GM23338 (cell line): ENCODE results near the gene KCNQ5. TPM values are rescaled to one million over a fixed set of nuclear protein-coding genes. Genes with fewer than 3 reads are reported as not detected.
A peak's percentile ranks its signal among the peaks of the same experiment; 100 is the strongest.

ENCODE experiments used
- ATAC-seq: fragments of 200-7000 bp; cut with Tn5 transposase; 3 replicates; pipeline ENCODE4 v1.9.1; 2020
- DNase-seq: peaks from one replicate; pipeline ENCODE4 v3.0.0-alpha.2; 2015; ENCODE audit warnings: low spot score
- H2AFZ ChIP-seq: fragments of 200-600 bp; sonication (generic); 2 replicates; pipeline ENCODE4 v1.8.0; 2016; ENCODE audit warnings: antibody characterized with exemption, mild to moderate bottlenecking, moderate library complexity
- H3F3A ChIP-seq: fragments of 200-600 bp; sonication (generic); replicated peaks from 2 replicates; pipeline ENCODE4 v1.8.0; 2017; ENCODE audit warnings: antibody characterized with exemption, mixed run types, low read depth
- H3K27ac ChIP-seq: fragments of 200-600 bp; sonication (generic); 2 replicates; pipeline ENCODE4 v1.6.1; 2016; ENCODE audit warnings: low read depth
- H3K27me3 ChIP-seq: fragments of 200-600 bp; sonication (generic); 2 replicates; pipeline ENCODE4 v1.8.0; 2016; ENCODE audit warnings: mild to moderate bottlenecking, mixed run types, moderate library complexity; ENCODE audit not compliant: insufficient read depth
- H3K36me3 ChIP-seq: fragments of 200-600 bp; sonication (generic); 2 replicates; pipeline ENCODE4 v1.8.0; 2016; ENCODE audit warnings: mild to moderate bottlenecking; ENCODE audit not compliant: insufficient read depth
- H3K4me1 ChIP-seq: fragments of 200-600 bp; sonication (generic); 2 replicates; pipeline ENCODE4 v1.8.0; 2016; ENCODE audit warnings: mild to moderate bottlenecking, moderate library complexity; ENCODE audit not compliant: insufficient read depth
- H3K4me2 ChIP-seq: fragments of 200-600 bp; sonication (generic); 2 replicates; pipeline ENCODE4 v1.7.1; 2017; ENCODE audit warnings: mixed run types
- H3K4me3 ChIP-seq: fragments of 200-600 bp; sonication (generic); 2 replicates; pipeline ENCODE4 v1.6.1; 2016; ENCODE audit warnings: mixed run types
- H3K79me2 ChIP-seq: fragments of 200-600 bp; sonication (generic); replicated peaks from 2 replicates; pipeline ENCODE4 v1.8.0; 2017; ENCODE audit warnings: mild to moderate bottlenecking; ENCODE audit not compliant: insufficient read depth
- H3K9me2 ChIP-seq: fragments of 200-600 bp; sonication (generic); 2 replicates; pipeline ENCODE4 v1.8.0; 2017; ENCODE audit not compliant: insufficient read depth
- H4K20me1 ChIP-seq: fragments of 200-600 bp; sonication (generic); replicated peaks from 2 replicates; pipeline ENCODE4 v1.8.0; 2017; ENCODE audit warnings: mild to moderate bottlenecking; ENCODE audit not compliant: insufficient read depth
- H3K27ac Mint-ChIP-seq: 2 replicates; pipeline ENCODE4 v1.8.0; 2020; ENCODE audit warnings: inconsistent platforms, mild to moderate bottlenecking, moderate library complexity, mixed read lengths
- H3K27me3 Mint-ChIP-seq: 3 replicates; pipeline ENCODE4 v1.8.0; 2022; ENCODE audit warnings: low read depth, mild to moderate bottlenecking, moderate library complexity, mixed read lengths, inconsistent platforms; ENCODE audit not compliant: insufficient read depth, poor library complexity
- H3K36me3 Mint-ChIP-seq: 3 replicates; pipeline ENCODE4 v1.8.0; 2021; ENCODE audit warnings: low read depth, mild to moderate bottlenecking, inconsistent platforms, moderate library complexity, mixed read lengths
- H3K4me1 Mint-ChIP-seq: 3 replicates; pipeline ENCODE4 v1.8.0; 2020; ENCODE audit warnings: mild to moderate bottlenecking, inconsistent platforms, mixed read lengths
- H3K4me3 Mint-ChIP-seq: 3 replicates; pipeline ENCODE4 v1.8.0; 2021; ENCODE audit warnings: moderate library complexity, mild to moderate bottlenecking, inconsistent platforms, mixed read lengths
- H3K9me3 Mint-ChIP-seq: 3 replicates; pipeline ENCODE4 v1.8.0; 2020; ENCODE audit warnings: moderate library complexity, mild to moderate bottlenecking, inconsistent platforms, mixed read lengths
- CREB1 ChIP-seq: fragments of 250-450 bp; sonication (Bioruptor Pico); IDR thresholded peaks from 2 replicates; pipeline ENCODE4 v1.5.0; 2020; ENCODE audit warnings: low read depth, mild to moderate bottlenecking, moderate library complexity
- CTCF ChIP-seq, 2 experiments: fragments of 200-600 bp in 1 of 2; sonication (generic) in 1 of 2; conservative IDR thresholded peaks; 2 replicates each; pipeline versions ENCODE4 v1.5.1 to v1.6.1; 2016 to 2017; ENCODE audit warnings: antibody characterized with exemption in 2 of 2, low read depth in 2 of 2, mild to moderate bottlenecking in 2 of 2, moderate library complexity in 1 of 2
- ETS1 ChIP-seq: IDR thresholded peaks from 2 replicates; pipeline ENCODE4 v1.6.1; 2016; ENCODE audit warnings: antibody characterized with exemption
- EZH2 ChIP-seq: fragments of 200-600 bp; sonication (generic); IDR thresholded peaks from one replicate; pipeline ENCODE4 v1.8.0; 2017; ENCODE audit warnings: antibody characterized with exemption, mild to moderate bottlenecking, low read depth; ENCODE audit not compliant: unreplicated experiment
- EZH2phosphoT487 ChIP-seq: fragments of 200-600 bp; sonication (generic); IDR thresholded peaks from one replicate; pipeline ENCODE4 v1.8.1; 2018; ENCODE audit warnings: antibody characterized with exemption; ENCODE audit not compliant: unreplicated experiment
- JUNB ChIP-seq: IDR thresholded peaks from one replicate; pipeline ENCODE4 v1.6.1; 2016; ENCODE audit warnings: antibody characterized with exemption; ENCODE audit not compliant: unreplicated experiment
- REST ChIP-seq: IDR thresholded peaks from one replicate; pipeline ENCODE4 v1.6.1; 2018; ENCODE audit warnings: antibody characterized with exemption; ENCODE audit not compliant: unreplicated experiment
- STAT1 ChIP-seq: IDR thresholded peaks from one replicate; pipeline ENCODE4 v1.6.1; 2016; ENCODE audit warnings: antibody characterized with exemption; ENCODE audit not compliant: unreplicated experiment
- ZNF114 ChIP-seq: fragments of 250-450 bp; sonication (Bioruptor Pico); IDR thresholded peaks from 2 replicates; pipeline ENCODE4 v1.5.0; 2020; ENCODE audit warnings: mild to moderate bottlenecking, moderate library complexity
- ZNF331 ChIP-seq: fragments of 250-450 bp; sonication (Bioruptor Pico); IDR thresholded peaks from 2 replicates; pipeline ENCODE4 v1.5.0; 2020; ENCODE audit warnings: low read depth, mild to moderate bottlenecking, moderate library complexity
- polyA plus RNA-seq: library from polyadenylated mRNA; unstranded; fragments of >200 nt; fragmentation: Nextera tagmentation; extraction: Ambion mirVana; gene quantifications from 2 replicates; pipeline ENCODE4 v1.2.1, GENCODE V29; 2016
- total RNA-seq: library from RNA; depleted of rRNA; stranded (reverse); fragments of >200 nt; shearing (Covaris generic); gene quantifications from 2 replicates; pipeline ENCODE4 v1.2.3, GENCODE V29; 2014

Gene KCNQ5
- total and polyA plus RNA-seq, 2 experiments from 2014 or later: 0.68 to 0.87 TPM

GRCh38 chr6:73051147-73051546 lies 429.3 kb downstream of the KCNQ5 start:
- H3K4me1 Mint-ChIP-seq: no peaks in the 10 kb centered on the region
- H3K27me3 ChIP-seq: no peaks in the 10 kb centered on the region

GRCh38 chr6:73054958-73055357 lies 433.1 kb downstream of the KCNQ5 start:
- Mint-ChIP-seq H3K27ac (no peak overlapping the region), H3K9me3 (no peaks in the 10 kb centered on the region; the same call in 1 of the 3 replicates), H3K27me3 (no peaks in the 10 kb centered on the region), H3K36me3 (no peaks in the 10 kb centered on the region), H3K4me1 (no peaks in the 10 kb centered on the region), H3K4me3 (no peak overlapping the region)
- Histone ChIP-seq H3K9me2 (no peaks in the 10 kb centered on the region), H2AFZ (no peak overlapping the region), H3K27ac (no peak overlapping the region), H3K79me2 (no peaks in the 10 kb centered on the region), H3K27me3 (no peaks in the 10 kb centered on the region), H4K20me1 (no peaks in the 10 kb centered on the region), H3K4me1 (no peaks in the 10 kb centered on the region), H3F3A (no peaks in the 10 kb centered on the region), H3K4me2 (no peak overlapping the region), H3K4me3 (no peak overlapping the region), H3K36me3 (no peaks in the 10 kb centered on the region)
- DNase-seq: no peak
- ATAC-seq: no peak
- TF ChIP-seq ZNF331 (CRISPR knock-in tag): no peak
- no peak for TF ChIP-seq STAT1
- no peak for TF ChIP-seq EZH2
- no peak for TF ChIP-seq CTCF (conservative IDR thresholded peaks at IDR 0.05; ENCODE audit: low read depth in 2 of 2)
- TF ChIP-seq ETS1: no peak
- no peak for TF ChIP-seq REST
- no peak for TF ChIP-seq ZNF114
- TF ChIP-seq JUNB: no peak
- TF ChIP-seq EZH2phosphoT487: no peak
- TF ChIP-seq CREB1 (CRISPR knock-in tag): no peak

More at GRCh38 chr6:73051147-73051546, 429.3 kb downstream of the KCNQ5 start:
- Histone ChIP-seq H3K27ac (no peak overlapping the region), H3K79me2 (no peaks in the 10 kb centered on the region), H4K20me1 (no peaks in the 10 kb centered on the region), H3F3A (no peaks in the 10 kb centered on the region), H3K9me2 (no peaks in the 10 kb centered on the region), H2AFZ (no peak overlapping the region), H3K4me3 (no peak overlapping the region), H3K4me1 (no peaks in the 10 kb centered on the region), H3K36me3 (no peaks in the 10 kb centered on the region), H3K4me2 (no peak overlapping the region)
- ATAC-seq (no peak), DNase-seq (no peak)
- H3K27ac Mint-ChIP-seq: 0 out of 2 replicates have a peak overlapping the region, but pooled peaks have one; percentile 13
- no peaks in the 10 kb centered on the region for H3K36me3 Mint-ChIP-seq
- TF ChIP-seq EZH2: no peak
- H3K9me3 Mint-ChIP-seq: no peaks in the 10 kb centered on the region
- no peak overlapping the region for H3K4me3 Mint-ChIP-seq
- H3K27me3 Mint-ChIP-seq: no peaks in the 10 kb centered on the region
